ENCODE measurements around the gene HLA-DQB2. TPM values are rescaled to one million over a fixed set of nuclear protein-coding genes. Genes with fewer than 3 reads are reported as not detected.

HLA-DQB2 gene
- total and polyA plus RNA-seq, 2 of the 4 experiments (the other 2 are of a cell fraction), result not detected

- DNase-seq (no peak), ATAC-seq (ENCODE audit: low read depth) (no peak)
Observed at GRCh38 chr6:32779036-32779435, 15.7 kb upstream of the HLA-DQB2 start.

More at GRCh38 chr6:32779036-32779435, 15.7 kb upstream of the HLA-DQB2 start:
- Histone ChIP-seq H3K79me1 (ENCODE audit: low read depth in 1 of 2, low read length in 2 of 2) (no peaks in the 10 kb centered on the region), H2BK5ac (ENCODE audit: low read depth, low read length, poor library complexity, severe bottlenecking) (no peak overlapping the region), H2BK20ac (ENCODE audit: low read depth, low read length) (no peak overlapping the region), H2BK120ac (ENCODE audit: low read depth, low read length) (no peak overlapping the region), H4K8ac (ENCODE audit: low read depth in 2 of 2, low read length in 2 of 2) (no peak overlapping the region), H3K14ac (replicated peaks; ENCODE audit: low read depth, low read length) (no peak overlapping the region), H2BK15ac (ENCODE audit: low read depth, low read length) (no peak overlapping the region), H2AK5ac (ENCODE audit: low read depth, low read length) (no peak overlapping the region), H3K4me2 (ENCODE audit: low read depth, low read length) (no peak overlapping the region), H4K20me1 (ENCODE audit: insufficient read depth, low read length) (no peaks in the 10 kb centered on the region), H3K9me1 (ENCODE audit: insufficient read depth, low read length) (no peaks in the 10 kb centered on the region), H3K9me3 (ENCODE audit: control insufficient read depth, insufficient read depth, low read length) (no peaks in the 10 kb centered on the region), H3K27me3 (ENCODE audit: control insufficient read depth, insufficient read depth, low read length) (peaks cover 5% of the 10 kb centered on the region; the same call in 1 of the 2 replicates), H3K4ac (ENCODE audit: low read depth, low read length) (no peak overlapping the region), H4K91ac (ENCODE audit: insufficient read depth, low read depth, low read length) (no peak overlapping the region), H4K5ac (ENCODE audit: low read depth, low read length) (no peak overlapping the region), H3K18ac (ENCODE audit: low read depth, low read length) (no peak overlapping the region), H3K56ac (ENCODE audit: extremely low read depth, insufficient read depth, low read length) (no peak overlapping the region), H3K4me3 (ENCODE audit: insufficient read depth, low read depth, low read length) (no peak overlapping the region), H3K9ac (ENCODE audit: low read depth, low read length) (no peak overlapping the region), H2AFZ (replicated peaks; ENCODE audit: low read length, poor library complexity) (no peak overlapping the region), H3K4me1 (ENCODE audit: control insufficient read depth, insufficient read depth, low read length) (no peaks in the 10 kb centered on the region), H3K36me3 (ENCODE audit: control insufficient read depth, insufficient read depth, low read length) (no peaks in the 10 kb centered on the region), H3K27ac (ENCODE audit: insufficient read depth, low read length) (no peak overlapping the region), H2AK9ac (replicated peaks; ENCODE audit: low read depth, low read length, poor library complexity) (no peak overlapping the region), H3K23ac (ENCODE audit: low read depth, low read length) (no peak overlapping the region)
- in situ Hi-C loops (cut with MboI; ENCODE audit: low sequenced_read_pairs), result no loop called here
- ChIA-PET POLR2A (ENCODE audit: unreplicated experiment) (no interaction called here), CTCF (no interaction called here)
- TF ChIP-seq MXI1 (IDR thresholded peaks at IDR 0.05; ENCODE audit: borderline replicate concordance, low read depth, low read length) (no peak), USF2 (IDR thresholded peaks at IDR 0.05; ENCODE audit: low read depth, low read length) (no peak), ELK1 (IDR thresholded peaks at IDR 0.05; ENCODE audit: borderline replicate concordance, low read depth, low read length) (no peak), MAFK (IDR thresholded peaks at IDR 0.05; ENCODE audit: low read depth, low read length) (no peak), CEBPB (IDR thresholded peaks at IDR 0.05; ENCODE audit: low read depth, low read length) (no peak), BHLHE40 (IDR thresholded peaks at IDR 0.05; ENCODE audit: low read depth, low read length) (no peak), RAD21 (IDR thresholded peaks at IDR 0.05; ENCODE audit: low read length) (no peak), FOS (IDR thresholded peaks at IDR 0.05; ENCODE audit: low read depth, low read length) (no peak), POLR2A (IDR thresholded peaks at IDR 0.05; ENCODE audit: low read depth, low read length) (no peak), CHD1 (IDR thresholded peaks at IDR 0.05; ENCODE audit: low read depth, low read length) (no peak), RCOR1 (IDR thresholded peaks at IDR 0.05; ENCODE audit: insufficient replicate concordance, low read length) (no peak), RFX5 (IDR thresholded peaks at IDR 0.05; ENCODE audit: low read depth, low read length) (no peak), MAZ (IDR thresholded peaks at IDR 0.05; ENCODE audit: borderline replicate concordance, low read depth, low read length) (no peak), NFE2L2 (IDR thresholded peaks at IDR 0.05; ENCODE audit: low read depth, low read length) (no peak), SMC3 (IDR thresholded peaks at IDR 0.05; ENCODE audit: low read depth, low read length) (no peak)
- dilution Hi-C loops (cut with HindIII; ENCODE audit: low sequenced_read_pairs, unreplicated experiment), result no loop called here
- BruUV-seq (replicated peaks), result no TSS peak
- intact Hi-C loops (cut with micrococcal nuclease), result no loop called here
